AG04450 (cell line): Measurements from ENCODE around the gene WDR76. TPM values are rescaled to one million over a fixed set of nuclear protein-coding genes. Genes with fewer than 3 reads are reported as not detected.
A peak's percentile ranks its signal among the peaks of the same experiment; 100 is the strongest.

ENCODE experiments used
- CTCF ChIA-PET: fragments of 300-600, 350-600 bp; formaldehyde crosslinking; extraction: SDS; loops from one replicate; lab custom pipeline; 2022; ENCODE audit warnings: antibody characterized with exemption, inconsistent platforms; lab: Charles Lee
- POLR2A ChIA-PET: fragments of 350-600 bp; formaldehyde crosslinking; extraction: SDS; loops from one replicate; lab custom pipeline; 2021; ENCODE audit warnings: antibody characterized with exemption, inconsistent platforms; lab: Yijun Ruan, JAX
- DNase-seq: peaks from one replicate; pipeline ENCODE4 v3.0.0-alpha.2; 2011; ENCODE audit warnings: low read depth, low spot score
- H3K27ac ChIP-seq: one replicate; pipeline ENCODE4 v1.5.1; 2012; ENCODE audit warnings: low read depth, low read length, control low read depth
- H3K27me3 ChIP-seq: one replicate; pipeline ENCODE4 v1.6.0; 2012; ENCODE audit warnings: low read length; ENCODE audit not compliant: control insufficient read depth, insufficient read depth
- H3K4me3 ChIP-seq: 2 replicates; pipeline ENCODE4 v1.5.1; 2011; ENCODE audit warnings: mild to moderate bottlenecking, low read depth, low read length, control low read depth
- H3K9me3 ChIP-seq: 2 replicates; pipeline ENCODE4 v1.5.1; 2012; ENCODE audit warnings: low read length; ENCODE audit not compliant: control insufficient read depth, insufficient read depth
- polyA minus RNA-seq: library from RNA; depleted of rRNA, polyadenylated mRNA; stranded (reverse); fragments of >200 nt; gene quantifications from 2 replicates; pipeline ENCODE4 v1.2.3, GENCODE V29; 2011; rRNA and poly(A)+ RNA removed
- polyA plus RNA-seq: library from polyadenylated mRNA; depleted of rRNA; stranded (reverse); fragments of >200 nt; gene quantifications from 2 replicates; pipeline ENCODE4 v1.2.3, GENCODE V29; 2011; rRNA removed
- TF ChIP-seq, protein P1 (sequence below): IDR thresholded peaks from 2 replicates; pipeline ENCODE4 v1.5.1; 2011; ENCODE audit warnings: low read depth, low read length, control low read depth, inconsistent platforms

Gene WDR76
- 4.6 and 6.7 TPM in 2 replicates for polyA plus RNA-seq
- 6.3 and 6.7 TPM in 2 replicates for polyA minus RNA-seq

DNA sequence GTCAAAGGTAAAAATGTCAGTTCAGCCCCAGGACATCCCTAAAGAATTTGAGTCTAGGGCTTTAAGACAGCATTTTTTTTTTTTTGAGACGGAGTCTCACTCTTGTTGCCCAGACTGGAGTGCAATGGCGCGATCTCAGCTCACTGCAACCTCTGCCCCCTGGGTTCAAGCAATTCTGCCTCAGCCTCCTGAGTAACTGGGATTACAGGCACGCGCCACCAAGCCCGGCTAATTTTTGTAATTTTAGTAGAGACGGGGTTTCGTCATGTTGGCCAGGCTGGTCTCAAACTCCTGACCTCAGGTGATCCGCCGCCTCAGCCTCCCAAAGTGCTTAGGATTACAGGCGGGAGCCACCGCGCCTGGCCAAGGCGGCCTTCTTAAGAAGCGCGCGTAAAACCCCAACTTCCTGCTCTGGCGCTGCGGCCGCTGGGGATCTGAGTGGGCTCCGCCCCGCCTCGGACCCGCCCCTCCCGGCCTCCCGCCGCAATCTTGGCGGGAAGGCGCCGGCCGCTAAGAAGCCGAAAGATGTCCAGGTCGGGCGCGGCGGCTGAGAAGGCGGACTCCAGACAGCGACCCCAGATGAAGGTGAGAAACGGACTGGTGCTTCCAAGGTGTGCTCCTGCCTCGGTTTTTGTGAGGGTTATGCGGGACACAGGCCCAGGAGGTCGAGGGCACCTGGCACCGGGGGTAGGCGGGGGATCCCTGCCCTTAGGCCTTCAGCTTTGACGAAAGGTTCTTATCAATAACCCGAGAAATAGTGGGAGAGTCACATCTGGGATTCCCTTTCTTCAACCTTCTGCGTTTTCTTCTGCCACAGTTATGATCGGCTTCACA is at the start of gene WDR76:
Gene WDR76 (plus strand): TSS at position 495 of the 834 bp plus-strand sequence. CDS start 31 bp downstream, at position 526.
- Histone ChIP-seq H3K4me3 (peak within 1 kb of the TSS; percentile 75), H3K9me3 (no peaks in the 10 kb centered on the region), H3K27ac (peak within 1 kb of the TSS; percentile 11), H3K27me3 (no peaks in the 10 kb centered on the region)
- DNase-seq = peak; percentile 34
- TF ChIP-seq, protein P1, sequence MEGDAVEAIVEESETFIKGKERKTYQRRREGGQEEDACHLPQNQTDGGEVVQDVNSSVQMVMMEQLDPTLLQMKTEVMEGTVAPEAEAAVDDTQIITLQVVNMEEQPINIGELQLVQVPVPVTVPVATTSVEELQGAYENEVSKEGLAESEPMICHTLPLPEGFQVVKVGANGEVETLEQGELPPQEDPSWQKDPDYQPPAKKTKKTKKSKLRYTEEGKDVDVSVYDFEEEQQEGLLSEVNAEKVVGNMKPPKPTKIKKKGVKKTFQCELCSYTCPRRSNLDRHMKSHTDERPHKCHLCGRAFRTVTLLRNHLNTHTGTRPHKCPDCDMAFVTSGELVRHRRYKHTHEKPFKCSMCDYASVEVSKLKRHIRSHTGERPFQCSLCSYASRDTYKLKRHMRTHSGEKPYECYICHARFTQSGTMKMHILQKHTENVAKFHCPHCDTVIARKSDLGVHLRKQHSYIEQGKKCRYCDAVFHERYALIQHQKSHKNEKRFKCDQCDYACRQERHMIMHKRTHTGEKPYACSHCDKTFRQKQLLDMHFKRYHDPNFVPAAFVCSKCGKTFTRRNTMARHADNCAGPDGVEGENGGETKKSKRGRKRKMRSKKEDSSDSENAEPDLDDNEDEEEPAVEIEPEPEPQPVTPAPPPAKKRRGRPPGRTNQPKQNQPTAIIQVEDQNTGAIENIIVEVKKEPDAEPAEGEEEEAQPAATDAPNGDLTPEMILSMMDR = no peak
- POLR2A ChIA-PET = no interaction called here
- CTCF ChIA-PET = interaction anchor here (0.6 kb wide), 1 partner anchor 366 kb away, joined by 3 read pairs; no protein-coding TSS in a partner anchor

DNA sequence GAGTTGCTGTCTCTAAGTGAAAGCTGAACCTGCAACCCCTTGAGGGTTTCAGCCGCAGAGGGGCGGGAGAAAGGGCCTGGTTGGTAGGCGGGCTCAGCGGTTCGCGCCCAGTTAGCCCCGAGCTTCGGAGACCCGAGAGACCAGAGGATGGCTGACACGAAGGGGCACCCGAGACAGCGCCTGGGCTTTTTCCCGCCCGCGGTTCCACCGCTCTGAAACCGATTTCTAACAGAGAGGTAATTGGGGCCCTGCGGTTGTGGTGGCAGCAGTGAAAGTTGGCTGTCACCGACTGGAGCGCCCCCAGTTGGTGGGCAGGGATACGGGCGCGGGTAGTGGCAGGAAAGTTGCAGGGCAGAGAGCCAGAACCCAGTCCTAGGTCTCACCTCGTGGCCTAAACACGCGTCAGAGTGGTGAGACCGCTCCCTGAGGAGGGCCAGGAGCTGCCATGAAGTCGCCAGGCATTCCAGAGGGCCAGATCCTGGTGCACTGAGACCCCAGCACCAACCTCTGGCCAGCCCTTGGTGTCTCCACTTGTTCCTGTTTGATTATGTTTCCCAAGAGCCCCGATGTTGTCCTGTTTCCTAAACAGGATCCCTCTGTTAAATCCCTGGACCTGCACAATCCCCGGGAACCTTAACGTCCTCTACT is 49.4 kb upstream of the WDR76 start:
- H3K9me3 ChIP-seq = no peaks in the 10 kb centered on the region
- ChIA-PET POLR2A (interaction anchor here (0.6 to 1.8 kb wide), 4 partner anchors 12 to 336 kb away, joined by 3 to 7 read pairs (median 4); partner anchors contain the start of genes HYPK and SERINC4), CTCF (interaction anchor here (0.6 to 1.8 kb wide), 14 partner anchors 9 to 549 kb away, joined by 3 to 13 read pairs (median 5); partner anchors contain the start of gene SERF2)
- H3K4me3 ChIP-seq = peak overlapping the region; percentile 63
- H3K27ac ChIP-seq = peak overlapping the region; percentile 25
- DNase-seq = no peak
- no peaks in the 10 kb centered on the region for H3K27me3 ChIP-seq
- TF ChIP-seq, protein P1 = peak; percentile 73

DNA sequence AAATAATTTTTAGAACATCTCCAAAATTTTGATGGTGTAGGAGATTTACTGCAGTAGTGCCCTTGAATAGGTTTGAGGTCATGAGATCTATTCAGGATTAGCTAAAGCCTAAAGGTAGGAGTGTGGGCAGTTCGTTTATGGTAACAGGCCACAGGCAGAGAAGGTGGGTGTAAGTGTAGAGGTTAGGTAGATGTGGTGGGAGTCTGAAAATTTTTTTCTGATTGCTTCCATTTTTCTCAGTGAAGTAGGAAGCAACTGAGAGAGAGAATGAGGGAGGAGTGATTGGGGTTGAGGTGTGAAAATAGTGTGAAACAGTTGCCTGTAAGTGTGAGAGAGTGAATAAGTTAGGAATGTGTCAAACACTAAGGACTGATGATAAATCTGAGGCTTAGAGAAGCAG is 47.8 kb upstream of the WDR76 start:
- Histone ChIP-seq H3K27me3 (no peaks in the 10 kb centered on the region), H3K4me3 (no peak overlapping the region), H3K27ac (no peak overlapping the region), H3K9me3 (no peaks in the 10 kb centered on the region)
- TF ChIP-seq, protein P1 = no peak
- POLR2A ChIA-PET = no interaction called here
- CTCF ChIA-PET = interaction anchor here (1.2 kb wide), 1 partner anchor 9 kb away, joined by 14 read pairs; no protein-coding TSS in a partner anchor
- no peak for DNase-seq

DNA sequence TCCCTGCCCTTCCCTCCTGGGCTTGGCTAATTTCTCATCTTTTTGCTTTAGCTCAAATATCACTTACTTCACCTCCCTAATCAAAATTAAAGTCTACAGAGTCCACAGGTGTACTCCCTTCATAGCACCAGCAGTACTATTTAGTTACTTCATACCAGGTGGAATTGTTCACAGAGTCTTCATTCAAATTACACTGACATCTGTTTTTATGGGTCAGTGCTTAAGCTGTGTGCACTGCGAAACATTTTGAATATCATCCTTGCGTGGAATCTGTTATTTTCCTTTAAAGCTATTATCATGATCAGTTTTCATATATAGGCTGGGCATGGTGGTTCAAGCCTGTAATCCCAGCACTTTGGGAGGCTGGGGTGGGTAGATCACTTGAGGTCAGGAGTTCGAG is 37.4 kb upstream of the WDR76 start:
- CTCF ChIA-PET = interaction anchor here (1.5 kb wide), 1 partner anchor 13 kb away, joined by 6 read pairs; the partner anchor contains the start of gene ELL3
- no peaks in the 10 kb centered on the region; the same call in 1 of the 2 replicates for H3K9me3 ChIP-seq
- TF ChIP-seq, protein P1 = no peak
- DNase-seq = no peak
- no peak overlapping the region for H3K27ac ChIP-seq
- POLR2A ChIA-PET = interaction anchor here (1.2 kb wide), 1 partner anchor 13 kb away, joined by 3 read pairs; the partner anchor contains the start of gene ELL3
- no peaks in the 10 kb centered on the region for H3K27me3 ChIP-seq
- H3K4me3 ChIP-seq = no peak overlapping the region
